PC-9 (cell line): ENCODE data around the gene CFAP65.

Experiments used
- EZH2 ChIP-seq: fragments of 200-600 bp; sonication (generic); IDR thresholded peaks from 2 replicates; pipeline ENCODE4 v1.8.0; 2017; ENCODE audit warnings: antibody characterized with exemption, low read depth
- TF ChIP-seq, protein P1 (sequence below): fragments of 200-600 bp; sonication (generic); conservative IDR thresholded peaks from 2 replicates; pipeline ENCODE4 v1.6.1; 2017; ENCODE audit warnings: mixed run types, antibody characterized with exemption, mild to moderate bottlenecking, moderate library complexity

DNA sequence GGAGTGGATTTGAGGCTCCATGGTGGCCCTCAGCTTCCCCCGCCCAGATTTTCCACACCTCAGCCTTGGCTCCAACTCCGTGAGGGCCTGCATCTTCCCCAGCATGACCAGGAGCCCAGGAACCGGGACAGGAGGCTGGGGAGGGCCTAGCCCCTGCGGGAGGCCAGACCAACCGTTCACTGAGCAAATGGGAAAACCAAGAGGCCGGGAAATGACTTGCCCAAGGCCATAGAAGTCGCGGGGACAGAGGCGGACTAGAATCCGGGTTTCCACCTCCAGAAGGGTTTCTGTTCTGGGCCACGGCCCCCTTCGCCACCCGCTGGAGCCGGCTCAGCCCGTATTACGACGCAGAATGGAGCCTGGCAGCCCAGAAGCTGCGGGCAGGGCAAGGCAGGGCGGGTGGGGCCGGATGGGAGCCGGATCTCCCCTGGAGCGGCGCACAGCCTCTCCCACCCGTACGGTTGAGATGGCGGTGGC, 40.2 kb downstream of the CFAP65 start:
- TF ChIP-seq, protein P1, sequence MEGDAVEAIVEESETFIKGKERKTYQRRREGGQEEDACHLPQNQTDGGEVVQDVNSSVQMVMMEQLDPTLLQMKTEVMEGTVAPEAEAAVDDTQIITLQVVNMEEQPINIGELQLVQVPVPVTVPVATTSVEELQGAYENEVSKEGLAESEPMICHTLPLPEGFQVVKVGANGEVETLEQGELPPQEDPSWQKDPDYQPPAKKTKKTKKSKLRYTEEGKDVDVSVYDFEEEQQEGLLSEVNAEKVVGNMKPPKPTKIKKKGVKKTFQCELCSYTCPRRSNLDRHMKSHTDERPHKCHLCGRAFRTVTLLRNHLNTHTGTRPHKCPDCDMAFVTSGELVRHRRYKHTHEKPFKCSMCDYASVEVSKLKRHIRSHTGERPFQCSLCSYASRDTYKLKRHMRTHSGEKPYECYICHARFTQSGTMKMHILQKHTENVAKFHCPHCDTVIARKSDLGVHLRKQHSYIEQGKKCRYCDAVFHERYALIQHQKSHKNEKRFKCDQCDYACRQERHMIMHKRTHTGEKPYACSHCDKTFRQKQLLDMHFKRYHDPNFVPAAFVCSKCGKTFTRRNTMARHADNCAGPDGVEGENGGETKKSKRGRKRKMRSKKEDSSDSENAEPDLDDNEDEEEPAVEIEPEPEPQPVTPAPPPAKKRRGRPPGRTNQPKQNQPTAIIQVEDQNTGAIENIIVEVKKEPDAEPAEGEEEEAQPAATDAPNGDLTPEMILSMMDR: no peak
- TF ChIP-seq EZH2: no peak
